ENCODE data around the gene CA5B.

- TF ChIP-seq, protein P1, sequence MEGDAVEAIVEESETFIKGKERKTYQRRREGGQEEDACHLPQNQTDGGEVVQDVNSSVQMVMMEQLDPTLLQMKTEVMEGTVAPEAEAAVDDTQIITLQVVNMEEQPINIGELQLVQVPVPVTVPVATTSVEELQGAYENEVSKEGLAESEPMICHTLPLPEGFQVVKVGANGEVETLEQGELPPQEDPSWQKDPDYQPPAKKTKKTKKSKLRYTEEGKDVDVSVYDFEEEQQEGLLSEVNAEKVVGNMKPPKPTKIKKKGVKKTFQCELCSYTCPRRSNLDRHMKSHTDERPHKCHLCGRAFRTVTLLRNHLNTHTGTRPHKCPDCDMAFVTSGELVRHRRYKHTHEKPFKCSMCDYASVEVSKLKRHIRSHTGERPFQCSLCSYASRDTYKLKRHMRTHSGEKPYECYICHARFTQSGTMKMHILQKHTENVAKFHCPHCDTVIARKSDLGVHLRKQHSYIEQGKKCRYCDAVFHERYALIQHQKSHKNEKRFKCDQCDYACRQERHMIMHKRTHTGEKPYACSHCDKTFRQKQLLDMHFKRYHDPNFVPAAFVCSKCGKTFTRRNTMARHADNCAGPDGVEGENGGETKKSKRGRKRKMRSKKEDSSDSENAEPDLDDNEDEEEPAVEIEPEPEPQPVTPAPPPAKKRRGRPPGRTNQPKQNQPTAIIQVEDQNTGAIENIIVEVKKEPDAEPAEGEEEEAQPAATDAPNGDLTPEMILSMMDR (conservative IDR thresholded peaks at IDR 0.05 in 1 of 2, IDR thresholded peaks at IDR 0.05 in 1 of 2; ENCODE audit: extremely low read depth in 1 of 2, insufficient read depth in 1 of 2, low read depth in 1 of 2, low read length in 2 of 2) = no peak
- TF ChIP-seq EZH2 (IDR thresholded peaks at IDR 0.05; ENCODE audit: borderline replicate concordance, low read length) = no peak
Observed at GRCh38 chrX:15714529-15714928, 23.5 kb upstream of the CA5B start.

All from mammary epithelial cell (primary cell).